Activated naive CD4-positive, alpha-beta T cell treated with anti-CD3 and anti-CD28 coated beads, Interleukin-2, amount 50 U/mL, for 72 hours (primary cell): Measurements from ENCODE around the gene PPP2R2D. TPM values are rescaled to one million over a fixed set of nuclear protein-coding genes. Genes with fewer than 3 reads are reported as not detected.

Source experiments
- ATAC-seq, 2 donors: fragments of 150-1000 bp; cut with Tn5 transposase; 2 replicates each; pipeline ENCODE4 v1.10.0; 2021; ENCODE audit warnings: mild to moderate bottlenecking in 2 of 2, moderate library complexity in 2 of 2
- DNase-seq, 2 donors: peaks; one replicate each; pipeline ENCODE4 v3.0.0; 2021 to 2022; ENCODE audit warnings: low spot score in 2 of 2
- H3K27ac Mint-ChIP-seq, 2 donors: one replicate each; pipeline ENCODE4 v1.8.0; 2022; ENCODE audit warnings: mild to moderate bottlenecking in 2 of 2, mixed read lengths in 2 of 2
- H3K36me3 Mint-ChIP-seq, 2 donors: one replicate each; pipeline ENCODE4 v1.8.0; 2022; ENCODE audit warnings: mixed read lengths in 2 of 2
- H3K9me3 Mint-ChIP-seq, 2 donors: one replicate each; pipeline ENCODE4 v1.8.0; 2022; ENCODE audit warnings: mixed read lengths in 2 of 2
- total RNA-seq, 2 donors: library from RNA; stranded (reverse); gene quantifications; one replicate each; pipeline ENCODE4 v1.2.3, GENCODE V29; 2022

Gene PPP2R2D
- total RNA-seq, 2 donors from 2014 or later, result 36.2 to 41.6 TPM

- ATAC-seq (peak in 1 of 2 donors; percentile 12), DNase-seq (no peak)
- Mint-ChIP-seq H3K36me3 (peaks cover 0 to 4% of the 10 kb centered on the region in 2 donors), H3K9me3 (no peaks in the 10 kb centered on the region), H3K27ac (peak overlapping the region in 1 of 2 donors; percentile 32)
These were observed 61.2 kb downstream of the PPP2R2D start for GRCh38 chr10:131961777-131962662.

- H3K36me3 Mint-ChIP-seq, result no peaks in the 10 kb centered on the region
- DNase-seq, result no peak
- ATAC-seq, result no peak
- no peaks in the 10 kb centered on the region for H3K9me3 Mint-ChIP-seq
- no peak overlapping the region for H3K27ac Mint-ChIP-seq
These were observed 62.5 kb downstream of the PPP2R2D start for GRCh38 chr10:131963350-131963749.

GRCh38 chr10:131963811-131964210, 63.0 kb downstream of the PPP2R2D start:
- ATAC-seq, result no peak
- H3K27ac Mint-ChIP-seq, result no peak overlapping the region

GRCh38 chr10:131964298-131964697, 63.5 kb downstream of the PPP2R2D start:
- H3K36me3 Mint-ChIP-seq, result peaks cover 0 to 9% of the 10 kb centered on the region in 2 donors
- no peak for DNase-seq
- no peaks in the 10 kb centered on the region for H3K9me3 Mint-ChIP-seq
- ATAC-seq, result no peak
- peak overlapping the region in 1 of 2 donors; percentile 67 for H3K27ac Mint-ChIP-seq

More at GRCh38 chr10:131963811-131964210, 63.0 kb downstream of the PPP2R2D start:
- Mint-ChIP-seq H3K36me3 (peaks cover 0 to 4% of the 10 kb centered on the region in 2 donors), H3K9me3 (no peaks in the 10 kb centered on the region)
- no peak for DNase-seq

GRCh38 chr10:131968949-131969348, 68.1 kb downstream of the PPP2R2D start:
- no peak for DNase-seq
- no peak for ATAC-seq
- Mint-ChIP-seq H3K27ac (peak overlapping the region in 1 of 2 donors; percentile 4), H3K36me3 (peaks cover 12 to 43% of the 10 kb centered on the region in 2 donors), H3K9me3 (no peaks in the 10 kb centered on the region)

GRCh38 chr10:131970946-131971345, 70.1 kb downstream of the PPP2R2D start:
- H3K36me3 Mint-ChIP-seq, result peaks cover 12 to 60% of the 10 kb centered on the region in 2 donors
- no peaks in the 10 kb centered on the region for H3K9me3 Mint-ChIP-seq
- ATAC-seq, result no peak
- DNase-seq, result no peak
- H3K27ac Mint-ChIP-seq, result peak overlapping the region in 1 of 2 donors; percentile 36

GRCh38 chr10:131971591-131971990, 70.8 kb downstream of the PPP2R2D start:
- peak overlapping the region; percentile 44 to 75 for H3K27ac Mint-ChIP-seq
- H3K9me3 Mint-ChIP-seq, result no peaks in the 10 kb centered on the region
- ATAC-seq (no peak), DNase-seq (no peak)
- H3K36me3 Mint-ChIP-seq, result peaks cover 12 to 66% of the 10 kb centered on the region in 2 donors

GRCh38 chr10:131972474-131973071, 71.8 kb downstream of the PPP2R2D start:
- ATAC-seq (peak; percentile 47 to 85), DNase-seq (peak in 1 of 2 donors; percentile 59)
- Mint-ChIP-seq H3K9me3 (no peaks in the 10 kb centered on the region), H3K27ac (peak overlapping the region; percentile 75 to 93), H3K36me3 (peaks cover 12 to 72% of the 10 kb centered on the region in 2 donors)

- no peak for DNase-seq
- ATAC-seq, result peak; percentile 36 to 38
- peaks cover 12 to 80% of the 10 kb centered on the region in 2 donors for H3K36me3 Mint-ChIP-seq
- peak overlapping the region; percentile 75 to 93 for H3K27ac Mint-ChIP-seq
- H3K9me3 Mint-ChIP-seq, result no peaks in the 10 kb centered on the region
These were observed 72.5 kb downstream of the PPP2R2D start for GRCh38 chr10:131973160-131973951.

- no peak for DNase-seq
- Mint-ChIP-seq H3K27ac (peak overlapping the region in 1 of 2 donors; percentile 48), H3K9me3 (no peaks in the 10 kb centered on the region), H3K36me3 (peaks cover 12 to 75% of the 10 kb centered on the region in 2 donors)
- no peak for ATAC-seq
These were observed 73.4 kb downstream of the PPP2R2D start for GRCh38 chr10:131974034-131974817.

GRCh38 chr10:131975003-131975402, 74.2 kb downstream of the PPP2R2D start:
- no peaks in the 10 kb centered on the region for H3K9me3 Mint-ChIP-seq
- DNase-seq (no peak), ATAC-seq (no peak)
- H3K36me3 Mint-ChIP-seq, result peaks cover 12 to 81% of the 10 kb centered on the region in 2 donors
- peak overlapping the region in 1 of 2 donors; percentile 5 for H3K27ac Mint-ChIP-seq

GRCh38 chr10:131975796-131976195, 75.0 kb downstream of the PPP2R2D start:
- DNase-seq (no peak), ATAC-seq (no peak)
- H3K27ac Mint-ChIP-seq, result peak overlapping the region in 1 of 2 donors; percentile 5

GRCh38 chr10:131977323-131978096, 76.7 kb downstream of the PPP2R2D start:
- Mint-ChIP-seq H3K27ac (peak overlapping the region in 1 of 2 donors; percentile 18), H3K36me3 (peaks cover 0 to 68% of the 10 kb centered on the region in 2 donors), H3K9me3 (no peaks in the 10 kb centered on the region)
- DNase-seq (no peak), ATAC-seq (no peak)

More at GRCh38 chr10:131975796-131976195, 75.0 kb downstream of the PPP2R2D start:
- Mint-ChIP-seq H3K9me3 (no peaks in the 10 kb centered on the region), H3K36me3 (peaks cover 5 to 77% of the 10 kb centered on the region in 2 donors)

- Mint-ChIP-seq H3K27ac (peak overlapping the region; percentile 18 to 32), H3K9me3 (no peaks in the 10 kb centered on the region), H3K36me3 (peaks cover 0 to 67% of the 10 kb centered on the region in 2 donors)
- DNase-seq (no peak), ATAC-seq (no peak)
These were observed 77.6 kb downstream of the PPP2R2D start for GRCh38 chr10:131978366-131978765.

GRCh38 chr10:131978851-131979250, 78.0 kb downstream of the PPP2R2D start:
- Mint-ChIP-seq H3K36me3 (peaks cover 0 to 64% of the 10 kb centered on the region in 2 donors), H3K27ac (peak overlapping the region in 1 of 2 donors; percentile 88), H3K9me3 (no peaks in the 10 kb centered on the region)
- no peak for ATAC-seq
- DNase-seq, result no peak
